NT2/D1 (cell line): ENCODE measurements around the gene PLXNA3.

Source experiments
- SUZ12 ChIP-seq: IDR thresholded peaks from 2 replicates; pipeline ENCODE4 v1.6.1; 2011; ENCODE audit not compliant: insufficient read length, insufficient read depth; ENCODE audit errors: extremely low read depth
- YY1 ChIP-seq: IDR thresholded peaks from 2 replicates; pipeline ENCODE4 v1.6.1; 2011; ENCODE audit not compliant: insufficient read length, insufficient read depth
- ZNF274 ChIP-seq: IDR thresholded peaks from 2 replicates; pipeline ENCODE4 v1.6.1; 2011; ENCODE audit warnings: mild to moderate bottlenecking, low read depth, low read length

- TF ChIP-seq YY1: no peak
- no peak for TF ChIP-seq SUZ12
- TF ChIP-seq ZNF274: no peak
Measured at GRCh38 chrX:154476821-154477220, 18.7 kb downstream of the PLXNA3 start.
